ENCODE data around the gene HSPA4. TPM values are rescaled to one million over a fixed set of nuclear protein-coding genes. Genes with fewer than 3 reads are reported as not detected.

The HSPA4 gene
- total RNA-seq, 1 donor from 2014 or later: 96.6 TPM

DNA sequence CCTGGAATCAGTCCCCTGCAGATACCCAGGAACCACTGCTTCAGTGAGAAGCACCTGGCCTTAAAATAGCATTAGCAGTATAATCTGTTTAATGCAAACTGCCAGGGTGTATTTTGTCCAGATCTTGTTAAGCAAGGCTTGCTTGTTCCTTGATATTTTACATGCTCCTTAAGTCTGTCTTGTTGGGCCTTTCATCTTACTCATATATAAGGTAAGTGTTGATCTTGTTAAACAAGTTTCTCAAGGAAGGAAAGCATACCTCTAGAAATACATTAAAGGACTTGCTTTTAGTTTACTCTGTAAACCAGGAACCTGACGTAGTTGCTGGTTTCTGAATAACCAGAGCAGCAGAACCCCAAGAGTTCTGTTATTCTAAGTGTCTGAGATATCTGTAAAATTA is 13.7 kb downstream of the HSPA4 start:
- DNase-seq: no peak
- no peak overlapping the region for H3K27ac Mint-ChIP-seq (ENCODE audit: unreplicated experiment)
- peaks cover 2% of the 10 kb centered on the region for H3K4me1 Mint-ChIP-seq (ENCODE audit: low read depth, unreplicated experiment)
- H3K4me3 Mint-ChIP-seq (ENCODE audit: unreplicated experiment): no peak overlapping the region
- peaks cover 2% of the 10 kb centered on the region for H3K27me3 Mint-ChIP-seq (ENCODE audit: unreplicated experiment)
- H3K9me3 Mint-ChIP-seq (ENCODE audit: unreplicated experiment): no peaks in the 10 kb centered on the region
- TF ChIP-seq, protein P1, sequence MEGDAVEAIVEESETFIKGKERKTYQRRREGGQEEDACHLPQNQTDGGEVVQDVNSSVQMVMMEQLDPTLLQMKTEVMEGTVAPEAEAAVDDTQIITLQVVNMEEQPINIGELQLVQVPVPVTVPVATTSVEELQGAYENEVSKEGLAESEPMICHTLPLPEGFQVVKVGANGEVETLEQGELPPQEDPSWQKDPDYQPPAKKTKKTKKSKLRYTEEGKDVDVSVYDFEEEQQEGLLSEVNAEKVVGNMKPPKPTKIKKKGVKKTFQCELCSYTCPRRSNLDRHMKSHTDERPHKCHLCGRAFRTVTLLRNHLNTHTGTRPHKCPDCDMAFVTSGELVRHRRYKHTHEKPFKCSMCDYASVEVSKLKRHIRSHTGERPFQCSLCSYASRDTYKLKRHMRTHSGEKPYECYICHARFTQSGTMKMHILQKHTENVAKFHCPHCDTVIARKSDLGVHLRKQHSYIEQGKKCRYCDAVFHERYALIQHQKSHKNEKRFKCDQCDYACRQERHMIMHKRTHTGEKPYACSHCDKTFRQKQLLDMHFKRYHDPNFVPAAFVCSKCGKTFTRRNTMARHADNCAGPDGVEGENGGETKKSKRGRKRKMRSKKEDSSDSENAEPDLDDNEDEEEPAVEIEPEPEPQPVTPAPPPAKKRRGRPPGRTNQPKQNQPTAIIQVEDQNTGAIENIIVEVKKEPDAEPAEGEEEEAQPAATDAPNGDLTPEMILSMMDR (IDR thresholded peaks at IDR 0.05; ENCODE audit: partially characterized antibody, unreplicated experiment): no peak
- H3K36me3 Mint-ChIP-seq (ENCODE audit: unreplicated experiment): peaks cover 4% of the 10 kb centered on the region

DNA sequence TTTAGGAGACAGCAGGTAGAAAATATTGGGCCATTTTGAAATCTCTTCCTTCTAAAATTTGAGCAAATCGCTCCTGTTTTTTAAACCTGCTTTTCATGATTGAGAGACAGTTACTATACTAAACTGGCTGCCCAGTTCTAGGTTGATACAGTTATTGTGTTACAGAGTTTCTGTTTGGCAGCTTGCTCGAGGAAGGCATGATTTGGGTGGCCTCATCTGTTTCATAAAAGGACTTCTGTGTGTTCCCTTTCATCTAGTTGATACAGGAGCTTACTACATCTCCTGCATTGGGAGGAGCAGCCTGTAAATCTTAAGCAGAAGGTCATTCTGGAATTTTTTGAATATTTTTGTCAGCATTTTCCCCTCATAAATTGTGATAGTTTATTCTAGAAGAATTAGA is 14.2 kb downstream of the HSPA4 start:
- peaks cover 4% of the 10 kb centered on the region for H3K36me3 Mint-ChIP-seq (ENCODE audit: unreplicated experiment)

DNA sequence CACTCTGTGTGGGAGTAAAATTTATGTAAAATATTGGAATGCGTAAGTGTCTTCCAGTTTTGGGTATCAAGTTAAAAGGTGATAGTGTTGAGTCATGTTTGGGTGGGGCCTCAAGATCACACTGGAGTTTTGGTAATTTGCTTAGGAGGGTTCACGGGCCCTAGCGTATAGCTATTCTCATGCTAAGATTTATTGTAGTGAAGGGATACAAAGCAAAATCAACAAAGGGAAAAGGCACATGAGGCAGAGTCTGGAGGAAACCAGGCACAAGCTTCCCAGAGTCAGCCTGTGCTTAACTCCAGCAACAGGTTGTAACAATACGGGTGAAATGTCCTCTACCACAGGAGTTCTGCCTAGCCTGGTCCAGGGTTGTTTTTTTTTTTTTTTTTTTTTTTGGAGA is 20.2 kb downstream of the HSPA4 start:
- Mint-ChIP-seq H3K4me1 (ENCODE audit: low read depth, unreplicated experiment) (peaks cover 7% of the 10 kb centered on the region), H3K27me3 (ENCODE audit: unreplicated experiment) (peaks cover 6% of the 10 kb centered on the region), H3K9me3 (ENCODE audit: unreplicated experiment) (no peaks in the 10 kb centered on the region), H3K36me3 (ENCODE audit: unreplicated experiment) (peaks cover 4% of the 10 kb centered on the region), H3K4me3 (ENCODE audit: unreplicated experiment) (no peak overlapping the region), H3K27ac (ENCODE audit: unreplicated experiment) (no peak overlapping the region)
- no peak for DNase-seq
- TF ChIP-seq, protein P1 (IDR thresholded peaks at IDR 0.05; ENCODE audit: partially characterized antibody, unreplicated experiment): no peak

More for the DNA sequence above, 14.2 kb downstream of the HSPA4 start:
- Mint-ChIP-seq H3K4me3 (ENCODE audit: unreplicated experiment) (no peak overlapping the region), H3K27ac (ENCODE audit: unreplicated experiment) (no peak overlapping the region), H3K27me3 (ENCODE audit: unreplicated experiment) (peaks cover 2% of the 10 kb centered on the region), H3K4me1 (ENCODE audit: low read depth, unreplicated experiment) (peaks cover 2% of the 10 kb centered on the region), H3K9me3 (ENCODE audit: unreplicated experiment) (no peaks in the 10 kb centered on the region)
- DNase-seq: no peak
- TF ChIP-seq, protein P1 (IDR thresholded peaks at IDR 0.05; ENCODE audit: partially characterized antibody, unreplicated experiment): no peak

DNA sequence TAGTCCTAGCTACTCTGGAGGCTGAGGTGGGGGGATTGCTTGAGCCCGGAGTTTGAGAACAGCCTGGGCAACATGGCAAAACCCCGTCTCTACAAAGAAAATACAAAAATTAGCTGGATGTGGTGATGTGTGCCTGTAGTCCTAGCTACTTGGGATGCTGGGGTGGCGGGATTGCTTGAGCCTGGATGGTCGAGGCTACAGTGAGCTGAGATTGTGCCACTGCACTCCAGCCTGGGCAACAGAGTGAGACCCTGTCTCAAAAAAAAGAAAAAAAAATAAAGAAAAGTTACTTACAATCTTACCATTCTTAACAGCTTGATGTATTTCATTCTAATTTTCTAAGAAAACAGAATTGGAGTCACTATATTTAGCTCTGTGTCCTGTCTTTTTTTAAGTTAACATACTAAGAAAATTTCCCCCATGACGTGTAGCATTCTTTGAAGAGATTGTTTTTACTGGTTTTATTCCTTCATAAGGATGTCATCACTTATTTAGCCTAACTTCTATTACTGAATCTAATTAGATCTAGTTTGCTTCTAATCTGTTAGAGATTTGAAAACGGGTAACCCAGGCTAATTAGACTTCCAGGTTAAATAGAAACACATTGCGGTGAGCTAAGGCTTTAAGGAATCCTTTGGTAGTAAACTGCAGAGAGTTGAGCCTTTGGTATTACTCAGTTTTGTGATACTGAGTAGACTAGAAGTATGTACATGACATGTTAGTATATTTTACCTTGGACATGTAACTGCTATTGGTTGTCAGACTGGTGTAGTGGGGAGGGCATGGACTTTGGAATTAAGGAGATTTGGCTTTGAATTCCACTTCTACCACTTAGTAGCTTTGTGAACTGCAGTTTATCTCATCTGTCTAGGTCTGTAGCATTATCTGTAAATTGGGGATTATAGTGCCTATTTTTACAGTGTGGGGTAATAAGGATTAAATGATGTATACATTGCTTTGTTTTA is 24.0 kb downstream of the HSPA4 start:
- Mint-ChIP-seq H3K27me3 (ENCODE audit: unreplicated experiment) (peaks cover 4% of the 10 kb centered on the region), H3K36me3 (ENCODE audit: unreplicated experiment) (no peaks in the 10 kb centered on the region), H3K27ac (ENCODE audit: unreplicated experiment) (no peak overlapping the region), H3K9me3 (ENCODE audit: unreplicated experiment) (peaks cover 2% of the 10 kb centered on the region), H3K4me3 (ENCODE audit: unreplicated experiment) (no peak overlapping the region), H3K4me1 (ENCODE audit: low read depth, unreplicated experiment) (peaks cover 5% of the 10 kb centered on the region)
- TF ChIP-seq, protein P1 (IDR thresholded peaks at IDR 0.05; ENCODE audit: partially characterized antibody, unreplicated experiment): no peak
- DNase-seq: no peak

DNA sequence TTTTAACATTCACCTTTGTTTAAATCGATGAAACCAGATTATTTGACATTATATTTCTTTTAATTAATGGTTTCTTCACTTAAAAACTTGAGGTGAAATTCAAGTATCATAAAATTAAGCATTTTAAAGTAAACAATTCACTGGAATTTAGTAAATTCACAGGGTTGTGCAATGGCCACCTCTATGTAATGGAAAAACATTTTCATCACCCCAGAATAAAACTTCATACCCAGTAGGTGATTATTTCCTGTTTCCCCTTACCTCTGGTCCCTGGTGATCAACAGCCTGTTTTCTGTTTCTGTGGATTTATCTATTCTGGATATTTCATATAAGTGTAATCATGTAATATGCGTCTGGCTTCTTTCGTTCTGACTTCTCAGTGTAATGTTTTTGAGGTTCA is 27.2 kb downstream of the HSPA4 start:
- Mint-ChIP-seq H3K27ac (ENCODE audit: unreplicated experiment) (no peak overlapping the region), H3K27me3 (ENCODE audit: unreplicated experiment) (no peaks in the 10 kb centered on the region), H3K4me1 (ENCODE audit: low read depth, unreplicated experiment) (peaks cover 2% of the 10 kb centered on the region), H3K4me3 (ENCODE audit: unreplicated experiment) (no peak overlapping the region), H3K9me3 (ENCODE audit: unreplicated experiment) (peaks cover 2% of the 10 kb centered on the region), H3K36me3 (ENCODE audit: unreplicated experiment) (no peaks in the 10 kb centered on the region)
- TF ChIP-seq, protein P1 (IDR thresholded peaks at IDR 0.05; ENCODE audit: partially characterized antibody, unreplicated experiment): no peak
- no peak for DNase-seq
